NCI-H2196 treated with DMSO at 0.1 percent for 48 hours (cell line): ENCODE data around the gene MAB21L1.

Experiments
- DNase-seq: peaks from one replicate; lab custom pipeline; 2025; ENCODE audit not compliant: unreplicated experiment; lab: John Stamatoyannopoulos, UW

Gene MAB21L1

DNA sequence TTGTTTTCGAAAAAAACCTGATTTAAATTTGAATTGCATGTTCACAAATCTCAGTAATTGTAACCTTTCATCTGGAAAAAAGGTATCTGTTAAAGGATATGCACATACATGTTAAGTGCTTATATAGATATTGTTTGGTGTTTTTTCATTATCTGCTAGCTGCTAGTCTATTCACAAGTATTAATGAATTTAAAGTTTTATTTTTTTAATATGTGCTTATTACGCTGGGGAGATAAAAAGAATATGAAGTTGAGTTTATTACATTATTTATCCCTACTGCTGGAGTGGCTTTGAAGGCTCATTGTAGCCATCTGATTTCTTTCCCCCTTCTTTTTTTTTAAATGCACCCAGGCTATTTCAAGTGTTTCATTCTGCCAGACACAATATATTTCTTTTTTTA is 3.9 kb upstream of the MAB21L1 start:
- DNase-seq: no peak

DNA sequence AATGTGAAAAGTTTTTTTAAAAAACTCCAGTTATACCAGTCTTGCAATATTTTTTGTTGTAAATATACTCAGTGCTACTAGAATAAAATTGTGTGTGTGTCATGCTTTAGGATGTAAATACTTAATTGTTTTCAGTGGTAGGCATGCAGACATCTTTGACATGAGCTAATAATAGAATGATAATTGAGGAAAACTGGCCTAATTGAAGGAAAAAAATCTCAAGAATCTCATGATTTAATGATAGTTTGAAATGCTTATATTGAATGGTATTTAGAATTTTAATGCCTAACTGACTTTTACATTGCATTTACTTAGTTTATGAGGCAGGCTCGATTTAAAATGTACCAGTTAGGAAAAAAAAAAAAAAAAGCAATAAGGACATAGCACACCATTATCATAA is 3.2 kb upstream of the MAB21L1 start:
- no peak for DNase-seq

DNA sequence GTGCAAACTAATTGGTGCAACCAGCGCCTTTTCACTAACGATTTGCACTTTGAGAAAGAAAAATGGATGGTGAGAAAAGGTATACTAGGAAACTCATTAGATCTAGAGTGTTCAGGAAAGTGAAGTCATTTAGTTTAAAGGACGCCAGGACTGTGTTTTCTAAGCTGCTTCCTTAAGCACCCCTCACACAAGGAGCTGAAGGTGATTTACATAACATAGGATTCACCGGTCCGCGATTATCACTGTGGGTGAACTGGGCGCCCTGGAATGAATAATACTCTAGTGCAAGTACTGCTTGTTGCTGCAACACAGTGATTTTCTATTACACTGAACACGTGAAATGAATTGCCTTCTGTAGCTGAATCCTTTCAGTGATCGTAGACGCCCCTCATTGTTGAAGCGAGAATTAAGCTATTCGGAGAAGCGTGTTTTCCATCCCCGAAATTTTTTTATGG is 2.6 kb upstream of the MAB21L1 start:
- no peak for DNase-seq

DNA sequence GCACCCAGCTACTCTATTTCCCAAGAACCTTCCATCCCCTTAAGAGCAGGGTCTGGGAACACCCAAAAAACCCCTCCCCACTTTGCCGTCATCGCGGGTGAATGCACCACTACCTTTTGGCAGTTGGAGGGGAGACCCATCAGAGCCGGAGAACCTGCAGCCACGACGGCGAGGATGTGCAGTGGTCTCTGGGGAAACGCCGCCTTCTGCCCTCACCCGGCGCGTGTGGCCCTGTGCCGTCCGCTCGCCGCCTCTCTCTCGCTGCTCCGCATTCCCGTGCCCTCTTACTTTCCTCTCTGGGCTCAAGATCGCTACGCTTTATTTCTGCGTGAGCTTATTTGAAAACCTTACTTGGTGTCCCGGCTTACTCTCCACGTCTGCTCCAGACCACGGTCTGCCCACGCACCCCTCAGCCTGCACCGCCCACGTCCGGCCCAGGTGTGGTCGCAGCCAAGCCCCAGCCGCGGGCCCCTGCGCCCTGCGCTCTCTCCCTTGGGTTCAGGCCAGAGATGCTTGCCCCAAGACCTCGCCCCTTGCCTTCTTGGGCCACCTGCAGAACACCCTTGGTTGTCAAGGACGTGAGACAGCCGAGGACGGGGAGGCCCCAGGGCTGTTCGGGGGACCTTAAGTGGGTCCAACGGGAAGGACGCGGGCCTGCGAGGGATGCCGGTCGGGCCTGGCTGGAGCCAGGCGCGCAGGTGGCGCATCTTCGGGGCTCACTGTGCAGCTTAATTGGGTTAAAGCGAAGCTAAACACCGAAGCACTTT is 2.0 kb upstream of the MAB21L1 start:
- DNase-seq: no peak

DNA sequence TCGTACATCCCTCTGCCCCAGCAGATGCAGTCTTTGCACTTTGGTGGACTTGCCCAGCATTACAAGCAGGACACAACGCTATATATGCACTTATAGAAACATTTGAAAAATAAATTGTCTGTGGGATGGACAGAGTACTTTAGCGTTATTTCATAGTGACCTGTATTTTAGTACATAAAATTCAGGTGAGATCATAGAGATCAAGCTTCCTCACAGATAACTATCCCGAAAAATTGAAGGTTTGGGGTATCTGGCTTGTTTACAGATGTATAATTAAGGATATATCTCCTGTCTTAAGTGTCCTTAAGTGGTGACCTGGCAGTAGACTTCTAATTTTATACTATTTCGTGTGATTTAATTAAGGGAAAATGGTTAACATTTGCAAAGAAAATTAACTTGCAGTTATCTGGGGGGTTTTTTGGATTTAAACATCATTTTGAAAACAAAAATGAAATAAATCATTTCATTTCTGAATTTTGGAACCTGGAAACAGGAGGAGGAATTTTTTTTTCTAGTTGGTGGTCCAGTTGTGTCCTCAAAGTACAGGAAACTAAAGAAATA is 977 bp upstream of the MAB21L1 start:
- DNase-seq: no peak

DNA sequence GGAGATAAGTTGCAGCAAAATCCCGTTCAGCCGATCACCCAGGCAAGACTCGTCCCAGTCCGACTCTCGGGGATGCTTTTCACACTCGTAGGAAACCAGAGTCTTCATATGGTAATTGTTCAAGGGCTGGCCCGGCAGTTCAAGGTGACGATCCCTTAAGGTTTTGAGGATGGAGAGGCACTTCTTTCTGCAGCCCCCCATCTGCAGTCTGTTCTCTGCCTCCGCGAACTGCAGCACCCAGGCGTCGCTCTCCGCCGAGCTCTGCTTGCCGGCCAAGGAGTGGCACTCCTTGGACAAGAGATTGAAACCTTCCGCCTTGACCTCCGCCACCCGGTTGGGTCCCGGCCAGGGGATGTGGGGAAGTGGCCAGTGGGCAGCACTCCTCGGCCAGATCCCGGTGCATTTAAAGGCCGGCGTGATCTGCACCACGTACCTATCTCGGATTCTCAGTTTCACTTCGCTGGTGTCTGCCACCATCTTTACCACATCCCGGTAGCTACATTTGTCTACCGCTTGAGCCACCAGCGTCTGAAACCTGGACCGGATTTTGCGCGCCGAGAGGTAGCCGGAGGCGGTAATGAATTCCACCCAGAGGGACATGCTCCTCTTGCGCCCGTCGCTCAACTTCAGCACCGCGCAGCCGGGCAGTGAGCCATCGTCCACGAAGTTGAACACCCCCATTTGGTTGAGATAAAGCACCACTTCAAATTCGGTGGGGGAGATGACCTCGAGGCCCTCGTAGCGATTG is 1.1 kb downstream of the MAB21L1 start:
- no peak for DNase-seq

DNA sequence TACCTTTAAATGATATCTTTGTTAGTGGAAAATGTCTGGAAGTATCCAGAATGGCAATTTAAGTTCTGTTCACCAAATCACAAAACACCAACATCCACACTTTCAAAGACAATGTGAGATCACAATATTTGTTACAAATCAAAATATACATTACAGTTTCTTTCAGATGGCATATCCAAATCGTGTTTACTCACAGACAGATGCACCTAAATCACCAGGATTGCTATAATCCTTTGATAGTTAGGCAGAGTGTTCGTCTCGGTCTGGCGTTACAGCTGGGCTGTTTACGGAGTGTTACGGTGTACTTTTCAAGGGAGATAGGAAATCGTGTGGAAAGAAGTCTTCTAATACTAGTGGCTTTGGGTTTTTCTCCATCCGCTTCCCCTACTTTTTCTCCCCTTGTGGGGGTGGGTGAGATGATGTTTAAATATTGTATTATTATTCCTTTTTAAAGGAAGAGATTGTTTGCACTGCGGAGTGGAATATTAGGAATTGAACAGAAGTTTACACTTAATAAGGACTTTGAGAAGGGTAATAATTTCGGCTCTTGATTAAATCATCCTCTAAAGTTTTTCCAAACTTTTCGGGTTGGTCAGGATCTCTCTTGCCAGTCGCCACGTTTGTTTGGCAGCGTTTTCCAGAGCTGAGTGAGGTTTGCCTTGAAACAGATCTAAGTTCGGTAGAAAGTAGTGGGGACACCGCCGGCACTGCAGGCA is 1.8 kb downstream of the MAB21L1 start:
- DNase-seq: no peak

DNA sequence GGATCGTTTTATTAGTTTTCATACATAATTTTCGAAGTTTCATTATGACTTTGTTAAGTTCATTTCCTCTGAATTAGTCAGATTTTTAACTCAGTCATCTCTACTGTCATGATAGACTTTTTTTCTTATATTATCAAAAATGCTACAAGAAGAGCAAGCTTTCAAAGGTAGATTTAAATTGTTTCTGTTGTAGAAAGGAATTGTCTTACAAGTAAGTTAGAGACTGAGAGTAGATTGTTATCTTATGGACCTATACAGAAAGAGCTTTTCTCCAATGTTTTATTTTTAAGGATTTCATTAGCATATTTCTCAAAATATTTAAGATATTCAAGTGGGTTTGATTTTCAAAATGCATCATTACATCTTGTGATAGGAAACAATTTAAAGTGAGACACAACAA is 2.7 kb downstream of the MAB21L1 start:
- no peak for DNase-seq

DNA sequence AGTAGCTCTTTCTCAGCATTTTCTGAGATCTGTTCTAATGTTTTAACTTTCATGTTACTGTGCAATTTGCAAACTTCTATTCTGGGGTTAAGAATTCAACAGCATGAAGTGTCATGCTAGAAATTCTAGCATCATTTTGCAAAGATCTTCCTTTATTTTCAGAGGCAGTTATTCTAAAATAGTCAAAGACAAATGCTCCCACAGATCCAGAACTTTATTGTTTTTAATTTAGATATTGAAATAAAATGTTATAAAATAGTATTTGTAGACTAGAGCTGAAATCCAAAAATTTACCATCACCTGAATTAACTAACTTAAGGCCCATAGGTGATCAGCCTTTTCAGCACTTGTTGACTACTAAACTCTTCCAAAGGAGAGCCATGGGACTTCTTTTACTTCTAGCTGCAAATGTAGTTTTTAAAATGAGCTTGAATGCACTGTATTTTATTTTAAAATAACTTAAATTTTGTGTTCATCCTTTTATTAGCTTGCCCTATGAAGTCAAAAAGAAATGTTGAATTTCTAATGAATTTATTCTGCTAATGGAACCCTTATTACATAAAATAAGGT is 3.2 kb downstream of the MAB21L1 start:
- no peak for DNase-seq

DNA sequence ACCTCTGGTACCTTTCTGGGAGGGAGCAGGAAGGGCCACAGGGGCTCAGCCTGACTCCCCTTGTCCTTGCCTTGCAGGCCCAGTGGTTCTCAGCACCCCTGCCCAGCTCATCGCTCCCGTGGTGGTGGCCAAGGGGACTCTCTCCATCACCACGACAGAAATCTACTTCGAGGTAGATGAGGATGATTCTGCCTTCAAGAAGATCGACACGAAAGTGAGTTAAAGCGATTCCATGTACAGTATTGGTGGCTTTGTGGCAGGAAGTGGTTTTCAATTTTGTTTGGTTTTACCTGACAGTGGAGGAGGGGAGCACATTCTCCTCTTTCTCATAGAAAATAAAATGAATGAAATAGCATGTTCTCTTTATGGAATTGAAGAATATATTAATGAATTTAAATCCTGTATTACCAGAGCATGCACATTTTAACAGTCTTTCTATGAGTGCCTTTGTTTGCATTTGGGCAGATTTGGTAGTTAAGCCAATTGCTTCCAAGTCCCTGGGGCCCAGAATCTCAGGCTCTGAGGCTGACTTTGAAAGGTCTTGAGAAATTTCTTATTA is 4.1 kb downstream of the MAB21L1 start:
- DNase-seq: no peak

DNA sequence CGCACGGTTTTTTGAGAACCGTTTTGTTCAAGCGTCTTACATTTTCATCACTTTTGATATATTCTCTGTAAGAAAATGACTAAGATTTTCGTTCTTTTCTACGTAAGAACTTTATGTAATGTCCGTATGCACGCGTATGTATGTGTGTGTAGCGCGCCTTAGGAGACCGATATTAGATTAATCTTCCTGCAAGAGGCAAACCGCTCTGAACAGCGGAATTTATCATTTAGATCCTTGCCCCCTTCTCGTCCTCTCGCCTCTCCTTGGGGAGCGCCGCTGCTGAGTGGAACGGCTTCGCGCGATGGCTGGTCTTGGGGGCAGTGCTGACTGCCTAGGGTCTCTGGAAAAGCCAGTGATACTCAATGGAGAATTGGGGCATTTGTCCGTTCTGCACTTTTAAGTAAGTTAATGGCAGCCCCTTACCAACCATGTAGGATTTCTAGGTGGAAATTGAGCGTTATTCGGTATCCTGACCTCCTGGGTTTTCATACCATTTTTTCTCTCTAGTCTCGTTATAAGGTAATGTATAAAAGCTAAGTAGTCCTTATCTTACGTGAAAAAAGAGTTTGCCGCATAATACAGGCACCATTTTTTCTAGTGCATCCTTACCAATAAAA is 4.7 kb downstream of the MAB21L1 start:
- no peak for DNase-seq

DNA sequence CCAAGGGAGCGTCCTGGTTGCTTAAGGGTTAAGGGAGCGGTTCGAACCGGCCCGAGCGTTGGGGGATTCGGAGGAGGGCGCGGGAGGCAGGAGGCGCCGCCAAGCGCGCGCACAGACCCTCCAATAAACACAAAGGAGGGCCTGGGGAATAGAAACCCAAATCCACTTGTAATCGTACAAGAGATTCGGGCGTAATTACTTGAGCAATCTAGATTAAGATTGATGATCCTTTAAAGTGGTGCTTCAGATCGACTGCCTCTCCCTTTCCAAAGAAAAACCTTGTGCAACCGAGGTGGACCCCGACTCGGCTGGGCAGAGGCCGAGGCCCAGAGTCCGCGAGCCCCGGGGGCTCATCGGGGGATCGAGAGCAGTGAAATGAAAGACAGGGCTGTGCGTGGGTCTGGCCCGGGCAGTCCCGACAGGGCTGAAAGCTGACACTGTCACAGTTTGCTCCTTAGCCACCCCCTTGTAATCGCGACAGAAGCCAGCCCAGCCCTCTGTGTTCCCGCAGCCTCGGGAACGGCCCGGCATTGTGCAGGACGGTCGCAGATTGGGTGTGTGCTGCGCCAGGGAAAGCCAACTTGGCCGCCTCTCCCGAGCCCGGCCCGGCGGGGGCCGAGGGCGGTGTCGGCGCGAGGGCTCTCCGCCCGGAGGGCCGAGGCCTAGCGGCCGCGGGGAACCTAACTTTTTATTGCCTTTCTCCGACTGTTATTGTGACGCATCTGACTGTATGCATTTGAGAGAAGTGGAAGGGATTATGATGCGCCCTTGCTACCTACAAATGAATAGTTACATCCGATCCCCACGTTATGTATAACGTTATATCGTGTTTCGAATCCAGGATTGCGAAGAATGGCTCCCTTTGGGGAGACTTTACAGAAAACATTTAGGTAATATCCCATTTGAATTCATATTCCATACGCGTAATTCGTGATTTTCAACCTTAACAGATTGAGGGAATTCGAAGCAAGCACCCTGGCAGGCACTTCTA is 5.5 kb downstream of the MAB21L1 start:
- DNase-seq: no peak

DNA sequence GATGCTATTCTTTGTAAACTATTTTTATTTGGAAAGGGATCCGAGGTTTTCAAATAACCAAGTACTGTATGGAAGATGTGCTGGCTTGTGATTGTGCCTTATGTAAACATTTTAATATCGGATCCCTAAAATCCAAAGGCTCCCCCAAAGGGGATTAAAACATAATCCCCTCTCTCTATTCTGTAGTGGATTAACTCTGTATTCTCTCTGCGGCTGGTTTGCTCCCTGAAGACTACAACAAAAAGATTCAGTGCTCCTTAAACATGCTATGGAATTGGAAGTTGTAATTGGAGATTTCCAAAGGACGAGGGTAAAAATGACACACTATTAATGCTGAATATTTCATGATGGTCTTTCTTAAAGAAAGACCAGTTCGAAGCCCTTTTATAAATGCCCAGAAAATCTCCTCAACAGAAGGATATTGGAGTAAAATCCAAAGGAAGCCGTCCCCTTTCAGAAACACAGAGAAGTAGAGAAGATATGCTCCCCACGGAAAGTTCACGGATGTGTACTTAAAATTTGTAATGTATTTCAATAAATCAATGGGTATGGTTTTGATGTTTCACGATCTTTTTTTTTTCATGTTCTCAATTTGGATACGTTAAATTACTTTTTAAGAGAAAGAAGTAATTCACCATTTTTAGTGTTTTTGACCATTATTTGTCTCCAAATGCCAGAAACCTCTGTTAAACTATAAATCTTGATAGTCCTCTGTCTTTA is 6.5 kb downstream of the MAB21L1 start:
- DNase-seq: no peak

DNA sequence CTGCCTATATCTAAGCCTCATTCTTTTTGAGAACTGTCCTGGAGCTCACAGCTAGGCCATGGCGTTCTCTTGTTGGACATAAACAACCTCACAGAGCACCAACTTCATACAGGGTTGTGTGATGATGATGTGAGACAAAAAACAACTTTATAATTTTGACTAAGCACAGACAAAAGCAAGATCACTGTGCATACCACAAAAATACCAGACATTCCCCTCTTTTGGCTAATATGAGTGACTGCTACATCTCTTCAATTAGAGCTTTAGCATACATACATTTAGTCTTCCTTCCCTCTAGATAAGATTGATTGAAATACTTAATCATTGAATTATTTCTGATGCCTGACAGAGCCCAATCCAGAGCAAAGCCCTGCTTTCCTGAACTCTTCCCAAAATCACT is 8.3 kb downstream of the MAB21L1 start:
- no peak for DNase-seq

DNA sequence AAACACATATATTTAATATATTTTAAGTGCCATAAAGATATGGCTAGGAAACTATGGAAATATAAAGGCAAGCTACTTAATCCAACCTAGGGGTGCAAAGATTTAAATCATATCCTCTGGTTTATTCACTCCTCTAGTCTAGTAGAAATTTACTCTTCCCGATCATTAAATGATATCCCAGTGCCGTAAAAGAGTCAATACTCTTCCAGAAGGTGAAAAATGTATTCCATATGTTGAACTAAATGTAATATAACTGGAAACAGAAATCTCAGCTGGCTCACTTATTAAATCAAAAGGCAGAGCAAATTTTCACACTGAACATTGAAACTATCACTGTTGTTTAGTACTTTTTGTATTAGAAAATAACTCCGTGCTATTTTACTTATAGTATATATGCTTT is 11.1 kb downstream of the MAB21L1 start:
- DNase-seq: no peak

DNA sequence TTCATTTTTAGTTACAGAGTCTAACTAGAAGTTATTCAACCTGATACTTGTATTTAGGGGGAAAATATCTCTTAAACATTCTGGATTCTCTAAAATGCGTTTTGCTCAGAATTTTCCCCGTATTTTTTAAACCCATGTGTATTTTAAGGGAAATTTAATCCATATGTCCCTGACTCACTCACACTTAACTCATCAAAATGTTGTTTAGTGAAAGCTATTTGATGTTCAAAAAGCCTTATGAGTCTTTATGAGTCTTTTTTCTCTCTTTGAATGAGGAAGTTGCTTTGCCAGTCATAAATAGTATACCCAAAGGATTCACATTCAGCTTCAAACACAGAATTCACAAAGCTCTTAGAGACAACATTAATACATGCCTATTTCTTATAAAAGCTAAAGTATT is 16.4 kb downstream of the MAB21L1 start:
- no peak for DNase-seq

DNA sequence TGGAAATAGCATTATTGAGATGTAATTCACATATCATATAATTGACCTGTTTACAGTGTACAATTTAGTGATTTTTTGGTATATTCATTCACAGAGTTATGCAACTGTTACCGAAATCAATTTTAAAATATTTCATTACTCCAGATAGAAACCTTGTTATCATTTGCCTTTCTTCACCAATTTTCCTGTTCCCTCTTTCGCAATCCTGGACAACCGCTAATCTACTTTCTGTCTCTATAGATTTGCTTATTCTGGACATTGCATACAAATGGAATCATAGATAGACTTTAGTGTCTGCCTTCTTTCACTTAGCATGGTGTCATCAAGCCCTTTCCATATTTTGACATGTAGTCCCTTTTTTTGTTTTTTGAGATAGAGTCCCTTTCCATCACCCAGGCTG is 19.2 kb downstream of the MAB21L1 start:
- DNase-seq: no peak

DNA sequence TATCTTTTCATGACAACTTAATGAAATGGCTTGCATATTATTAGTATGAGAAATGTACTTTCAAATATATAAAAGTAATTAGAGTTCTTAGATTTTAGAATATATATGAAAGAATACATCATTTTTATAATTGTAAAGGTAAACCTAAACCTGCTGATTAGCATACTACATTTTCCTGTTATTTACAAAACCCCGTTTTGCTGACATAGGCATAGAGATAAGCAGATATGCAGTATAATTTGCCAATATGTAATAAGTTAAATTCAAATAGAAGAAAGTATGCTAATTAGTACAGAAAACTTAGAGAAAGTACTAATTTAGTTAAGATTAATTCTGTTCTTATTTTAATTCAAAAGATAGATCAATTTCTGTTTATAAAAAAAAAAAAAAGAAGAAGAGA is 21.5 kb downstream of the MAB21L1 start:
- DNase-seq: no peak

DNA sequence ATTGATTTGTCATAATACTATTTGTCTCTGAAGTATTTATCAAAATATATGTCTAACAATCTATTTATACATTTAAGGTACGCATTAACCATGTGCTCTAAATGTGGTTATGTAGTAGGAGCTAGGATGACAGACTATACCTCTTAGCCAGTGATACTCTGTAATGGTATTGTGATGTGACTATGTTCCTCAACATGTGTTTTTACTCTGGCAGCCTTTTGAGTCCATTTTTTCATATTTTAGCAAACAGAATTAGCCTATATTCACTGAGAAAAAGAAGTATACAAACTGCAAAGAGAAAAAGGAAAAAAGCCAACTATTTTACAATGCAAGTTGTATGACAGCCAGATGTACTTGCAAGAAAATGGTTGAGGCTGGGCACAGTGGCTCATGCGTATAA is 26.7 kb downstream of the MAB21L1 start:
- no peak for DNase-seq
